ENCODE data around the gene PCDHA10.
A peak's percentile ranks its signal among the peaks of the same experiment; 100 is the strongest.
"Not testable (repeated sequence)": the region's sequence is repeated elsewhere in the genome, so short reads cannot be mapped to it uniquely, and the experiment has no call there.

PCDHA10 gene

GRCh38 chr5:140842798-140843733 is 12.6 kb upstream of the PCDHA10 start:
- no peak for DNase-seq

- not testable (repeated sequence) for DNase-seq
These were observed 7.3 kb upstream of the PCDHA10 start, which contains the start of gene PCDHA9 for GRCh38 chr5:140848139-140849102. Gene PCDHA9, plus strand, starts transcription at chr5:140848382. Its CDS starts 114 bp downstream, at chr5:140848496.

- DNase-seq, result not testable (repeated sequence)
These were observed 5.7 kb upstream of the PCDHA10 start for GRCh38 chr5:140849831-140850634.

GRCh38 chr5:140857177-140857986 is 1.7 kb downstream of the PCDHA10 start:
- DNase-seq, result no peak

GRCh38 chr5:140857987-140858240 is 2.2 kb downstream of the PCDHA10 start:
- no peak for DNase-seq

GRCh38 chr5:140862441-140863295 is 7.0 kb downstream of the PCDHA10 start:
- no peak for DNase-seq

- DNase-seq, result peak; percentile 61
These were observed 13.2 kb downstream of the PCDHA10 start, which contains the start of gene PCDHA11 for GRCh38 chr5:140868721-140869554. Gene PCDHA11, plus strand, starts transcription at chr5:140868957. Its CDS starts 147 bp downstream, at chr5:140869104.

GRCh38 chr5:140869555-140869886 is 13.8 kb downstream of the PCDHA10 start:
- no peak for DNase-seq

- no peak for DNase-seq
These were observed 14.8 kb downstream of the PCDHA10 start for GRCh38 chr5:140870221-140871201.

- no peak for DNase-seq
These were observed 19.7 kb downstream of the PCDHA10 start, which contains the start of gene PCDHA12 for GRCh38 chr5:140875085-140876065. Gene PCDHA12, plus strand, starts transcription at chr5:140875308. Its CDS starts 165 bp downstream, at chr5:140875473.

- not testable (repeated sequence) for DNase-seq
These were observed 21.0 kb downstream of the PCDHA10 start for GRCh38 chr5:140876541-140877261.

- no peak for DNase-seq
These were observed 21.5 kb downstream of the PCDHA10 start for GRCh38 chr5:140877262-140877581.

- DNase-seq, result no peak
These were observed 26.3 kb downstream of the PCDHA10 start, which contains the start of gene PCDHA13 for GRCh38 chr5:140881889-140882590. Gene PCDHA13, plus strand, starts transcription at chr5:140882124. Its CDS starts 145 bp downstream, at chr5:140882269.

GRCh38 chr5:140882591-140882899 is 26.8 kb downstream of the PCDHA10 start:
- DNase-seq, result no peak

GRCh38 chr5:140883373-140883772 is 27.7 kb downstream of the PCDHA10 start:
- no peak for DNase-seq

Measured in DMS79 treated with DMSO at 0.1 percent for 48 hours (cell line).